Measurements from ENCODE around the gene ZNF850.

DNA sequence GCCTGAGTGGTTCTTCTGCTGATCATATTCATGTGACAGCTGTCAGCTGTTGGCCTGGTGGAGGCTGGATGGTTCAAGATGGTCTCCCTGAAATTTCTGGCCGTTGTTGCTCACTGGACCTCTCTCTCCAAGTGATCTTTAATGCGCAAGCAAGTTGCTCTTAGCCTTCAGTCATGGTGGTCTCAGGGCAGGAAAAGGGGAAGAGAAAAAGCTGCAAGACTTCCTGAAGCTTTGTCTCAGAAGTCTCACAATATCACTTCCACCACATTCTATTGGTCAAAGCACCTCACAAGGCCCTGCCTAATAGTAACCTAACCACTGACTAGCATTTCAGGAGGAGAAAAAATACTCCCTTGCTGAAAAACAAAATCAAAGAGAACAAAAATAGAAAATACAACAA is 86.8 kb downstream of the ZNF850 start:
- TF ChIP-seq POLR2A (IDR thresholded peaks at IDR 0.05) = no peak
- TF ChIP-seq, protein P1, sequence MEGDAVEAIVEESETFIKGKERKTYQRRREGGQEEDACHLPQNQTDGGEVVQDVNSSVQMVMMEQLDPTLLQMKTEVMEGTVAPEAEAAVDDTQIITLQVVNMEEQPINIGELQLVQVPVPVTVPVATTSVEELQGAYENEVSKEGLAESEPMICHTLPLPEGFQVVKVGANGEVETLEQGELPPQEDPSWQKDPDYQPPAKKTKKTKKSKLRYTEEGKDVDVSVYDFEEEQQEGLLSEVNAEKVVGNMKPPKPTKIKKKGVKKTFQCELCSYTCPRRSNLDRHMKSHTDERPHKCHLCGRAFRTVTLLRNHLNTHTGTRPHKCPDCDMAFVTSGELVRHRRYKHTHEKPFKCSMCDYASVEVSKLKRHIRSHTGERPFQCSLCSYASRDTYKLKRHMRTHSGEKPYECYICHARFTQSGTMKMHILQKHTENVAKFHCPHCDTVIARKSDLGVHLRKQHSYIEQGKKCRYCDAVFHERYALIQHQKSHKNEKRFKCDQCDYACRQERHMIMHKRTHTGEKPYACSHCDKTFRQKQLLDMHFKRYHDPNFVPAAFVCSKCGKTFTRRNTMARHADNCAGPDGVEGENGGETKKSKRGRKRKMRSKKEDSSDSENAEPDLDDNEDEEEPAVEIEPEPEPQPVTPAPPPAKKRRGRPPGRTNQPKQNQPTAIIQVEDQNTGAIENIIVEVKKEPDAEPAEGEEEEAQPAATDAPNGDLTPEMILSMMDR (IDR thresholded peaks at IDR 0.05) = no peak

All from suprapubic skin (tissue), 3 donors.